HK-2 (cell line): ENCODE data around the gene WIZ.
A peak's percentile ranks its signal among the peaks of the same experiment; 100 is the strongest.

Source experiments
- DNase-seq: peaks from one replicate; pipeline ENCODE4 v3.0.0-alpha.2; 2018; ENCODE audit not compliant: unreplicated experiment

Gene WIZ

DNA sequence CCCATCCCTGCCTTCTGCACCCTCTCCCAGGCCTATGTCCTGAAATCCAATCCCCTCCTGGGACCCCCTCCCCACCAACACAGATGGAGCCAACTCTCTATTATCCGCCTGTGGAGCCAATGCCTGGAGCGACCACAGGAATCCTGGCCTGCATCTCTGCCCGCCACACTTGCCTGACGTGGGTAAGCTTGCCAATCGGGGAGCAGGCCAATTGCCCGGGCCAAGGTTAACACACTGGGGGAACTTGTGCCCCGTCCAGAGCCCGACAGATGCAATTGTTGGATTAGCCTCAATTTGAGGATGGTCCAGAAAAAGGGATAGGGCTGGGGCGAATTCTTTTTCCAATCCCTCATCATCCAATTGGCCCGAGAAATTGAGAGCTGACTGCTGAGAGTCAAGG lies 5.9 kb downstream of the WIZ start:
- DNase-seq: no peak

DNA sequence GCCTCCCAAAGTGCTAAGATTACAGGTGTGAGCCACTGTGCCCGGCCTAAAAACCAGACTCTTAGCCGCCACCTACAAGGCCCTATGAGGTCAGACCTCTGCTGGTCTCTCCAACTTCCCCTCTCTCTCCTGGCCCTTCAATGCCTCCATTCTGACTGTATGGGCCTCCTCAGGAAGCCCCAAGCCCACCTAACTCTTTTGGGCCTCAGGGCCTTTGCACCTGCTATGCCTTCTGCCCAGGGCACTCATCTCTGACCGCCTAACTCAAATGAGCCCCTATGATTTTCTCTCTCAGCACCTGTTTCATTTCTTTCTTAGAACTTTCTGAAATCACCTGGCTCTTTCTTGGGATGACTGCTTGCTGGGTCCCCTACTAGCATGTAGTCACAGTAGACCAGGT lies 6.4 kb downstream of the WIZ start:
- no peak for DNase-seq

DNA sequence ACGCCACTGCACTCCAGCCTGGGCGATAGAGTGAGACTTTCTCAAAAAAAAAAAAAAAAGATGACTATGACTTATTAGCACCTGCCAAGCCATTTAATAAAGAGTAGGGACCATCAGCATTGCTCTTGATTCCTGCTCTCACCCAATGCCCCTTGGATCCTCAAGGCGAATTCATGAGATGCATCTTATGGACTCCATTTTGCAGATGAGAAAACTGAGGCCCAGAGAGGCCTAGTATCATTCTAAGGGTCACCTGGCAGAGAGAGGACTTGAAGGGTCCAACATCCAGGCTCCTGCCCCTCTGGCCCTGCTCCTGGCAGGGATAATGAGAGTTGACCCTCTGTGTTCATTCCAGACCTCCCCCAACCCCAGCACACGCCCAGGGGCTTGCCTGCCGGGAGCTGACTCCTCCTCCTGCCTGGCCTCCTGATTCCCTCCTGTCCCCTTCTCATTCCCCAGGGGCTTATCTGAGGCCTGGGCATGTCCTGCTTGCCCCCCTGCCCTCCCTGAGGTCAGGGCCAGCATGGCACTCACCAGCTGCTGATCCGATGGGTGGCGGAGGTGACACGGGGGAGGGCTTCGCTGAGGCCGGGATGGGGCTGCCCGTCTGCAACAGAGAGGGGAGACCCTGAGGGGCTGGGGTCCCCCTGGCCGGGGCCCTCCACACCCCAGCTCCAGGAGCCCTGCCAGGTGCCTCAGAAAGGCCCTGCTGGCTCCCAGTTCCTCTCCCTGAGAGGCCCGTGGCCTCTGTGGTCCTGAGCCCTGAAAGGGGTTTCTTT lies 7.4 kb downstream of the WIZ start:
- DNase-seq: no peak

DNA sequence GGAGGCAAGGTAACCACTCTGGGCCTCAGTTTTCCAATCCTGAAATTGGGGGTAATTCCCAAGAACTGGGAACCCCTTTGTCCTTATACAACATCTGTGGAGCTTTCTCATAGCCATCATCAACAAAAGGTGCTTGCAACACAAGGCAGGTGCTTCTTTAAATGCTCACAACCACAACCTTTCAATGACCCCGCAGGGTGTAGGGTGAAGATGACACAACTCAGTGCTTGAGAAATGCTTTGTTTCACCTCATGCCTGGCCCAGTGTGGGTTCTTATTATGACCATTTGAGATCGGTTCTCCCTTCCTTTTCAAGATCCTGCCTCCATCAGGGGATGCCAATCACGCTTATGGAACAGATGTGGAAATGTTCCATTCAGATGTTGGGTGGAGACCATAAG lies 8.4 kb downstream of the WIZ start:
- DNase-seq: no peak

DNA sequence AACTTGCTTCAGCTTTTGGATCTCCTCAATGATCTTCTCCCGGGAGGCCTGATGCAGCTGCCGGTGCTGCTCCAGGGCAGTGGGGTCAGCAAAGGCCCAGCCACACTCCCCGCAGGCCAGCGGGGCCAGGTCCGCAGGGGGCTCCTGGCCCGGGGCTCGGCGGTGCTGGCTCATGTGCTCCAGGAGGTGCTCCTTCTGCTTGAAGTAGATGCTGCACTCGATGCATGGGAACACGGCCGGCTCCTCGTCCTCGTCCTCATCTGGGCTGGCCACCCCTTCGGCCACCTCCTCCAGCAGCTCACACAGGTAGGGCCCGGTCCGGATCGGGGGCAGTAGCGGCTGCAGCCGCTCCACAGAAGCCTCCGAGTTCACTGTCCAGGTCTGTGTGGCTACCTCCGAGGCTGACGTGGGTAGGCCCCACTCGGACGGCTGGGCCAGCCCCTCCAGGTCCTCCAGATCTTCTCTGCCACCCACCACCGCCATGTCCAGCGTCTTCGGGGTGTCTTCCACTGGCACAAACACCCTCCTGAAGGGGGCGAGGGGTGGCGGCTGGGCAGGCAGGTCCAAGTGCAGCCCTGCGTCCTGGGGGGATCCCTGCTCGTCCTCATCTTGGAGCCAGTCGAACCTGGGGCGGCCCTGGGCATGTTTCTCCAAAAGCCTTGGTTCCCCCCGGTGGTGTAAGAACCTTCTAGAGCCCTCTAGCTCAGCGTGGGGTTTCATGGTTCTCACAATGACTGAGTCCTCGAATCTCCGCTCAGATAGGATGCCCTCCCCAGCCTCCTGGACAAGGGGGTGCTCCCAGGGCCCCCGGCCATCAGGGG lies 9.7 kb downstream of the WIZ start:
- DNase-seq: no peak

DNA sequence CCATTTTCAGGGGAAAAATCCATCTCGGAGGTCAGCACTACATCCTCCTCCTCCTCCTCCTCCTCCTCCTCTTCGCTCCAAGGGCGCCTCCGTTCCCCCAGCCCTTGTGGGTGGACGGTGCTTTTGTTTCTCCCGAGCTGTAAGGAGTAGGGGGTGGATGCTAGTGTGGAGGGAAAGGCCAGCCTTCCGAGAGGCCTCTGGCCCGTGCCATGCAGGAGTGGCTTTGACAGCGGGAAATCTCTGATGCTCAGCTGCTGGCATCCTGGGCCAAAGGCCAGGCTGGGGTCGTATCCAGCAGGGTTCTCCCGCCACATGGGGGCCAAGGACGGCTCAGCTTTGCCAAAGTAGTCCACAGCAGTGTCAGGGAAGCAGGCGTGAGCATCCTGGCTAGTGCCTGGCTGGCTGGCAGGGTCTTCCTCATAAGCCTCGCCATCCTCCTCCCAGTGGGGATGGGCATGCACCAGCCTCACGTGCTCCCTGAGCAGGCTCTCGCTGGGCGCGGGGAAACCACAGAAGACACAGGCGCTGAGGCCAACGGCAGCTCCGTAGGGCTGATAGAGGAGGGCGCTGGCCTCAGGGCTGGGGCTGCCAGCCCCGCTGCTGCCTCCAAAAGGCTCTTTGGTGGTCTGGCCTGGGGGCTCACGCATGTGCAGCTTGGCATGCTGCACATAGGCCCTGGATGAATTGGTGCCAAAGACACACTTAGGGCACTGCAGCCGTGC lies 10.5 kb downstream of the WIZ start:
- DNase-seq: no peak

DNA sequence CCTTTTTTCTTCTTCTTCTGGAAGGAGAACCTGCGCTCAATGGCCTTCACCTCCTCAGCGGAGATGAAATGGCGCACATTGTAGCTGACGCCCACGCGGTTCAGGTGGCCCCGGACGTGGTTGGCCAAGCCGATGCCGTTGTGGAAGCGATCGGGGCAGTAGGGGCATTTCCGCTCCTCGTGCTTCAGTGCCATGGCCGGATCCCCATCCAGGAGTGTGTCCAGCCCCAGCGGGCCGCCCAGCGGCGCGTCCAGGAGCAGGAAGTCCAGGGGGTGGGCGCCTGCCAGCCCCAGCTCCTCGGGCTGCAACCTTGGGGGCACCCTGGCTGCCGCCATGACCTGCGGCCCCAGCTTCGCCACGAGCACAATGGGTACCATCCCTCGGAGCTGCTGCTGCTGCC lies 11.2 kb downstream of the WIZ start:
- no peak for DNase-seq

DNA sequence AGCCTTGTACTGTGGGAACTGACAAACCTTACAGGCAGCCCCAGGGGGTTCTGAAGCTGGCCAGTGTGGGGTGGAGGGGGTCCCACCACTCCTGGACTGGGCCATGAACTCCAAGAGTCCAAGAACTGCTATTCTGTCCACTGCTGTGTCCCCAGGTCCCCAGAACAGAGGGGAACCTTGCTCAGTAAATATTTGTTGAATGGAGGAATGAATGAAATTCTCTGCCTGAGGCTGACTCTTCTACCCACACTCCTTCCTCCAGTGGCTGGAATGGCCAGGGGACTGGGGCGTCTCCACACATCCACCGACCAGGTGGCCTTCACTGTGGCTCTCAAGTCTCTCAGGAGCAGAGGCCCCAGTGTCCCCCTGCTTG lies 11.6 kb downstream of the WIZ start:
- DNase-seq: no peak

DNA sequence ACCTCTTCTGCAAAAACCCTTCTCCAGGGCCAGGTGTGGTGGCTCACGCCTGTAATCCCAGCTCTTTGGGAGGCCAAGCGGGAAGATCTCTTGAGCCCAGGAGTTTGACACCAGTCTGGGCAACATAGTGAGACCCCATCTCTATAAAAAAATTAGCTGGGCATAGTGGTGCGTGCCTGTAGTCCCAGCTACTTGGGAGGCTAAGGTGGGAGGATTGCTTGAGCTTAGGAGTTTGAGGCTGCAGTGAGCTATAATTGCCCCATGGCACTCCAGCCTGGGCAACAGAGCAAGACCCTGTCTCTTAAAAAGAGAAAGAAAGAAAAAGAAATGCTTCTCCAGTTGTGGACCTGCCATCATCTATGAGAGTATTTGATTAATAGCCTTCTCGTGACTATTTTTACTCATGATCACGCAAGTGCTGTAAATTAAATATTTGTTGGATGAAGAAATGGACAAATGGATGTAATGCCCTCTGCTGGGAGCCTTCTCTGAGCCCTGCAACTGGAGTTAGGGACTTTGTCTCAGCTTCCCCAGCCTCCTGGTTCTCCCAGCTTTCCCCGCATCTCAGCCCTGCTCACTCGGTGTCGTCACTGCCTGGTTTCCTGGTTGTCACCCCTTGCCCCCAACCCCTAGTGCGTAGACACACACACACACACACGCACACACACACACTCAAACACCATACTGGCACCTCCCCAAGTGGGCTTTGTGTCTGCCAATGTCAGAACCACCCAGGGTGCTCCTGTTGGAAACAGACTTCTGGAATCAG lies 12.2 kb downstream of the WIZ start:
- no peak for DNase-seq

DNA sequence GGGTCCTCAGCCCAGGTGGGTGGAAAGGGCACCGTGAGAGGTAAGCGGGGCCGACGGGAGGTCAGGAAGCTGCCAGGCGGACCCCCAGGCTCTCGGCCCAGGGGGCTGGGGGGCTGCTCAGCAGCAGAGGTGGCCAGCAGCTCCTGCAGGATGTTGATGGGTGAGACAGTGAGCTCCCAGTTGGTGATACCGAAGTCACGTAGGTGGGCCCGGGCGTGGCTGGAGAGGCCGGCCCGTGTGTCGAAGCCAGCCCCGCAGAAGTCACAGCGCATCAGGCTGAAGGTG lies 13.0 kb downstream of the WIZ start:
- DNase-seq: no peak

DNA sequence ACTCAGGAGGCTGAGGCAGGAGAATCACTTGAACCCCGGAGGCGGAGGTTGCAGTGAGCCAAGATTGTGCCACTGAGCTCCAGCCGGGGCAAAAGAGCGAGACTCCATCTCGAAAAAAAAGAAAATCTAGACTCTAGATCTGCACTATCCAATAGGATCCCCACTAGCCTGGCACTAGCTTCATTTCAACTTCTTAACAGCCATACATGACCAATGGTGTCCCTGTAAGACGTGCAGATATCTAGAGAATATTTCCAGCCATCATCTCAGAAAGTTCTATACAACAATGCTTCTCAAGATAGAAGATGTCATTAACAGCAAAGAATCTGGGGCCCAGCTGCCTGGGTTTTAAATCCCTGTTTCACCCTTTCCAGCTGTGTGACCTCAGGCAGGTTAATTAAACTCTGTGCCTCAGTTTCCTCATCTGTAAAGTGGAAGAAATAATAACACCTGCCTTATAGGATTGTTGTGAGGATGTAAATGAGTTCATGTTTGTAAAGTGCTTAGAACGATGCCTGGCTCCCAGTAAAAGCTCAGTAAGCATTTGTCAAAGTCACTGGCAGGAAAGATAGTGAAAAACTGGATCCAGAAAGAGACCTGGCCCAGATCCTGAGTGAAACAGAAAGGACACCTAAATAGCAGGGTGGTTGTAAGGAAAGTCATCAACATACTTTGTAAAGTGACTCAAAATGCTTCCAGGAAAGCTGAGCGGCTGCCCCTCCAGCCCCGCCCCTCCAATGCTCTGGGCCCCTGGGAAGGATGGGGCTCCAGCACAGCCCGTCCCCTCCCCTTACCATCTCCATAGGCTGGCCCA lies 13.5 kb downstream of the WIZ start:
- no peak for DNase-seq

DNA sequence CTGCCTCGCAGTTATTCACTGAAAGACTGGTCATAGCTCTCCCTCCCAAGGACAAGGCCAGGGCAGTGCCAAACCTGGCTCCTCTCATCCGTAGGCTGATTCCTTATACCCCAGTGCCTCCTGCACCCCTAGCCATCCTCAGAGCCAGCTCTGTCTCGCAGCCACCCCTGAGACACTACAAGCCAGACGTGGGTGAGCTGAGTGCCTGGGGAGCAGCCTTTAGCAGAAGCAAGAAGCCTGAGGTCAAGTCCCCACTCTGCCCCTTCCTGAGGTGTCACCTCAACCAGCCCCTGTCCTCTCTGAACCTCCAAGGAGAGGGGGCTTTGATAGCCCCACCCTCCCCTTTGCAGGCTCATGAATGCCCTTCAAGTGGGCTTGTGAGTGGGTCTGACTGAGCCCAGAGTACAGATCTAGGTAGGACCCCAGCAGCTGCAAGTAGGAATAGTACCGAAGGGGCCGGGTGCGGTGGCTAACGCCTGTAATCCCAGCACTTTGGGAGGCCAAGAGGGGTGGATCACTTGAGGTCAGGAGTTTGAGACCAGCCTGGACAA lies 16.2 kb downstream of the WIZ start:
- no peak for DNase-seq

DNA sequence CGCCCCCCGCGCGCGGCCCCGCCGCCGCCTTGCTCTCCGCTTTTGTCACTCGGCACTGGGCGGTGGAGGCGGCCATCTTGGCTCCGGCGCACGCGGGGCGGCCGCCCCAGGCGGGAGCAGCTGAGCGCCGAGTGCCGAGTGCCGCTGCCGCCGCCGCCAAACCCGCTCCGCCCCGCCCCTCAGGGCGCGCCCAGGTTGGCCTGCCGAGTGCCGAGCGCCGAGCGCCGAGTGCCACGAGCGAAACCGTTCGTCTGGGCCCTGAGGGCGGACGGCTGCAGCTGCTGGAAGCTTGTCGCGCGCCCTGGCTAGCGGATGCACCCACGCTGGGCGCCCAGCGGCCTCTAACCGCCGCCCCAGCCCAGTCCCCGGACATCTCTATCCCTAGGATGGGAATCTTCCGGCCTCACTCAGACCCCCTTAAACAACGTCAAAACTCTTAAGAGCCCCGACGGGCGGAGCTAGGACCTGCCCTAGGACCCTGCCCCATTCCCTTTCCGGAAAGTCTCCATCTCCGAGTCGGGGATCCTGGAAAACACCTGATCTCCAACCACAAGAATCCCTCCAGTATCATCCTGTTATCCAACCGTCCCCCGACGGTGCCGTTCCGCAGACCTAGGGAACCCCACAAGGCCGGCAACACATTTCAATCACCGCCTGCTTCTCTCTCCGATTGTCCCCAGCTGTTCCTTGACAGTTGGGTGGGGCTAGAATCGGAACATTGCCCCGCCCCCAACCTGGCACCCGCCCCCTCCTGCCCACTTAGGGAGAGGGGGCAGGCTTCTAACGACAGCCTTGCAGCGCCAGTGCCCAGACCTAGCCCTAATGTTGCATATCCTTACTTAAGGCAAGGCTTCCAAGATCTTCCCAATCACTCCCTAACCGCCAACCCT lies 16.9 kb downstream of the WIZ start:
- peak; percentile 90 for DNase-seq

DNA sequence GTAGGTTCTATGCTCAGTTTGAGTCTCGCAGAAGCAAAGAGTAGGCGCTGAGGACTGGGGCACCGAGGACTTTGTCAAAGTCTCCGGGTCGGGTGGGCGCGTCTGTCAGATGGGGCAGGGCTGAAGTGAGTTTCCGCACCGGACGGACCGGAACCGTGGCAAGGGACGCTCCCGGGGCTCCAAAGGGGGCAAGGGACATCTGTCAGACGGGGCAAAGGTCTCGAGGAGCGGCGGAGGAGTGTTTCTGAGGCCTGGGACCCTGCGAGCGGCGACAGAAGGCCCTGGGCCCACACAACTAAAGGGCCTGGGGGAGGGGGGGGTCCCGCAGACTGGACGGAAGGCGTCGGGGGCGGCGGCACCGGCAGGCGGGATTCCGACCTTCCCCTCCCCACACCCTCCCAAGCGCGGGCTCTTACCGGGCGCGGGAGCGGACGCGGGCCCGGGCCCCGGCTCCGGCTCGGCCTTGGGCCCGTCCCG lies 17.7 kb downstream of the WIZ start:
- DNase-seq: no peak

DNA sequence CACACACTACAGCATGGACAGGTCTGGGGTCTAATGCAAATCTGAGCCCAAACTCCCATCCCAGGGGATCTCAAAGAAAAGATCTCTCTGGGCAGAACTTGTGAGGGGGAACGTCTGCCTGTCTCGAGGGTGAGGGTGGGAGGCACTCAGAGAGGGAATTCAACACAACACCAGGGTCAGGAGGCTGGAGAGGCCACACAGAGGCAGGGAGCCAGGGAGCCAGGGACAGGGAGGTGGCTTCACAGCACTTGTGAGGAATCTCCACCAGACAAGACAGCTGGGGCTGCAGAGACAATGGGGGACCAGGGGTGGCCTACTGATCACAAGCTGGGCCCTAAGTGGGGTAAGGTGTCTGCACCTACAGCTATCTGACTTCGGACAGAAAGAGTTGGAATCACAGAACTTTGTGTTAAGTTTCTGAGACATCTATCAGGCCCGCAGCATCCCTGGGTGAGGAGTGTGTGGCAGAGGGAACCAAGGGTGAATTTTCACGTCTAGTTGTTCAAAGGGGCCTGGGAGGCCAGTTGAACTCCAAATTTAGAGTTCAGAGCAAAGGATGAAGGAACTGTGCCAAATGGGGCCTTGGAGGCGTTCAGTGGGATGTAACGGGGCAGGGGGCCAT lies 18.2 kb downstream of the WIZ start:
- no peak for DNase-seq

DNA sequence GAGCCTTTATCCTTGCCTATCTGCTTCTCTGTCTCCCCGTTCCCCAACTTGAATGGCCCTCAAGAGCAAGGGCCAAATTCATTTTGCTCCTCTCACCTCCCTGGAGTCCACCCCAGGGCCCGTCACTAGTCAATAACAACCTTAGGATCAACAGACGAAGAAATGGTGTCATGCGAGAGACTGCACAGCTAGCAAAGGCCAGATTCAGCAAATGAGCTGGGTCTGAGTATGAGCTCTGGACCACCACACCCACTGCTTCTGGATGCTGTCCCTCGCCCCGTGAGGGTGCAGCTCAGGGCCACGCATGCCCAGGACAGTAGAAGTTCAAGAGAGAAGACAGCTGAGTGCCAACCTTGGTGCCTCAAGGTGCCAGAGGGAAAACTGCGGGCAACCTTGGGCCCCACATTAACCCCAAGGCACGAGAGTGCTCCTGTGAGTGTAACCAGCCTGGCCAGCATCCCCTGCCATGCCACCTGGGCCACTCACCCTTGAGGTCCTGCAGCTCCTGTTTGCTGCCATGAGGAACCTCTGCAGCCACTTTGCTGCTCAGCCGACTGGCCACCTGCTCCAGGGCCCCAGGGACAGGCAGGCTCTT lies 19.1 kb downstream of the WIZ start:
- DNase-seq: no peak

DNA sequence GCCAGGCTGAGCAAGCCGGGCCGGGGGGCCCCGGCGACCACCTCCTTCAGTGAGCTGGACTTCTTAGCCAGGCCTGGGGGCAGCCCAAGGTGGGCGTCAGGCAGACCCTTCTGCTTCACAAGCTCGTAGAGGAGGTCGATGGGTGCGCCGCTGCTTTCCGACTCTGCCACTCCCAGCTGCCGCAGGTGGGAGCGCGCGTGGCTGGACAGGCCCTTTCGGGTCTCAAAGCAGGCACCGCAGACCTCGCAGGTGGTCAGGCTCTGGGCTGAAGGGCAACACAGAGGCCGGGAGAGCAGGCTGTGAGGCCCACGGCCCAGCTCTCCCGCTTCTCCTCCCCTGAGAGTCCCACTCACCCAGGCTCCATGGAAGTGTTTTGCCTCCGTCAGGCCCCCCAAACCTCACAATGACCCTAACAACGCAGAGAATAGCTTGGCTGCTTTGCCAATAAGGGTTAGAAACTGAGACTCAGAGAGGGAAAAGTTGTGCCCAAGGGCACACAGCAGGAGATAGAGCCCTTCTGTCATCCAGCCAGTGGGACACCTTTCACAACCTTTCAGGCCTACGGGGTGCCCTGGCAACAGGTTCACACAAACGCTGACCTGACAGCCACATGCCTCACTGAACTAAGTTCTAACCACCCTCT lies 19.8 kb downstream of the WIZ start:
- DNase-seq: no peak
